GM12878 (cell line): ENCODE measurements around the gene TRUB2.

Experiments used
- BCL11A ChIP-seq: IDR thresholded peaks from 2 replicates; pipeline ENCODE4 v1.6.1; 2011; ENCODE audit warnings: low read depth, low read length
- BRCA1 ChIP-seq: IDR thresholded peaks from 2 replicates; pipeline ENCODE4 v1.6.1; 2011; ENCODE audit warnings: low read depth, low read length, improper control_type of control experiment
- CBFB ChIP-seq: IDR thresholded peaks from 2 replicates; pipeline ENCODE4 v1.6.1; 2016; ENCODE audit warnings: antibody characterized with exemption, low read depth
- CBX5 ChIP-seq: sonication (generic); IDR thresholded peaks from 2 replicates; pipeline ENCODE4 v1.6.1; 2016; ENCODE audit warnings: low read depth, moderate library complexity, mild to moderate bottlenecking, inconsistent platforms
- CREM ChIP-seq: IDR thresholded peaks from 2 replicates; pipeline ENCODE4 v1.6.1; 2014; ENCODE audit warnings: antibody characterized with exemption, low read depth
- CTCF ChIP-seq, 3 experiments: IDR thresholded peaks in 2 of 3; conservative IDR thresholded peaks in 1 of 3; 2 replicates each; pipeline ENCODE4 v1.5.1; 2011; ENCODE audit warnings: low read depth in 3 of 3, low read length in 3 of 3, mild to moderate bottlenecking in 3 of 3, control low read depth in 2 of 3, moderate library complexity in 2 of 3, inconsistent platforms in 1 of 3, mixed read lengths in 1 of 3; ENCODE audit not compliant: control insufficient read depth in 2 of 3, insufficient read depth in 1 of 3; ENCODE audit errors: extremely low read depth in 1 of 3
- EP300 ChIP-seq, 2 experiments: fragments of 150-350 bp in 1 of 2; IDR thresholded peaks; 2 replicates each; pipeline ENCODE4 v1.6.1; 2011 to 2012; ENCODE audit warnings: low read depth in 2 of 2, low read length in 2 of 2, borderline replicate concordance in 1 of 2, improper control_type of control experiment in 1 of 2, inconsistent platforms in 1 of 2; ENCODE audit not compliant: control insufficient read depth in 1 of 2
- EZH2 ChIP-seq: IDR thresholded peaks from 2 replicates; pipeline ENCODE4 v1.6.1; 2012; ENCODE audit warnings: low read depth, mild to moderate bottlenecking, control low read depth, inconsistent platforms, low read length, borderline replicate concordance; ENCODE audit not compliant: control insufficient read depth
- IRF3 ChIP-seq: fragments of 450-650 bp; IDR thresholded peaks from 2 replicates; pipeline ENCODE4 v1.6.1; 2014; ENCODE audit warnings: mild to moderate bottlenecking
- POLR2A ChIP-seq: IDR thresholded peaks from 2 replicates; pipeline ENCODE4 v1.6.1; 2011; ENCODE audit warnings: low read depth, mild to moderate bottlenecking, low read length
- SP1 ChIP-seq: IDR thresholded peaks from one replicate; pipeline ENCODE4 v1.6.1; 2011; ENCODE audit warnings: low read depth, low read length
- SRF ChIP-seq, 2 experiments: IDR thresholded peaks; 2 replicates each; pipeline ENCODE4 v1.6.1; 2011; ENCODE audit warnings: low read depth in 2 of 2, low read length in 2 of 2, mild to moderate bottlenecking in 1 of 2, moderate library complexity in 1 of 2
- ZNF274 ChIP-seq: IDR thresholded peaks from one replicate; pipeline ENCODE4 v1.8.0; 2011; ENCODE audit not compliant: insufficient read length, insufficient read depth
- TF ChIP-seq, protein P1 (sequence below): fragments of 450-650 bp; formaldehyde crosslinking; IDR thresholded peaks from 2 replicates; pipeline ENCODE4 v1.5.0; 2022; ENCODE audit warnings: mild to moderate bottlenecking, missing genetic modification characterization

- TF ChIP-seq BCL11A: no peak
- TF ChIP-seq, protein P1, sequence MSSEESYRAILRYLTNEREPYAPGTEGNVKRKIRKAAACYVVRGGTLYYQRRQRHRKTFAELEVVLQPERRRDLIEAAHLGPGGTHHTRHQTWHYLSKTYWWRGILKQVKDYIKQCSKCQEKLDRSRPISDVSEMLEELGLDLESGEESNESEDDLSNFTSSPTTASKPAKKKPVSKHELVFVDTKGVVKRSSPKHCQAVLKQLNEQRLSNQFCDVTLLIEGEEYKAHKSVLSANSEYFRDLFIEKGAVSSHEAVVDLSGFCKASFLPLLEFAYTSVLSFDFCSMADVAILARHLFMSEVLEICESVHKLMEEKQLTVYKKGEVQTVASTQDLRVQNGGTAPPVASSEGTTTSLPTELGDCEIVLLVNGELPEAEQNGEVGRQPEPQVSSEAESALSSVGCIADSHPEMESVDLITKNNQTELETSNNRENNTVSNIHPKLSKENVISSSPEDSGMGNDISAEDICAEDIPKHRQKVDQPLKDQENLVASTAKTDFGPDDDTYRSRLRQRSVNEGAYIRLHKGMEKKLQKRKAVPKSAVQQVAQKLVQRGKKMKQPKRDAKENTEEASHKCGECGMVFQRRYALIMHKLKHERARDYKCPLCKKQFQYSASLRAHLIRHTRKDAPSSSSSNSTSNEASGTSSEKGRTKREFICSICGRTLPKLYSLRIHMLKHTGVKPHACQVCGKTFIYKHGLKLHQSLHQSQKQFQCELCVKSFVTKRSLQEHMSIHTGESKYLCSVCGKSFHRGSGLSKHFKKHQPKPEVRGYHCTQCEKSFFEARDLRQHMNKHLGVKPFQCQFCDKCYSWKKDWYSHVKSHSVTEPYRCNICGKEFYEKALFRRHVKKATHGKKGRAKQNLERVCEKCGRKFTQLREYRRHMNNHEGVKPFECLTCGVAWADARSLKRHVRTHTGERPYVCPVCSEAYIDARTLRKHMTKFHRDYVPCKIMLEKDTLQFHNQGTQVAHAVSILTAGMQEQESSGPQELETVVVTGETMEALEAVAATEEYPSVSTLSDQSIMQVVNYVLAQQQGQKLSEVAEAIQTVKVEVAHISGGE (CRISPR knock-in tag): no peak
- no peak for TF ChIP-seq EZH2
- TF ChIP-seq BRCA1: no peak
- no peak for TF ChIP-seq CTCF (IDR thresholded peaks at IDR 0.05 in 2 of 3, conservative IDR thresholded peaks at IDR 0.05 in 1 of 3; ENCODE audit: control insufficient read depth in 2 of 3, extremely low read depth in 1 of 3, insufficient read depth in 1 of 3, low read depth in 3 of 3, low read length in 3 of 3)
- TF ChIP-seq ZNF274: no peak
- TF ChIP-seq POLR2A: no peak
- no peak for TF ChIP-seq SRF (IDR thresholded peaks at IDR 0.05; ENCODE audit: low read depth in 2 of 2, low read length in 2 of 2)
- TF ChIP-seq CREM: no peak
- no peak for TF ChIP-seq EP300 (IDR thresholded peaks at IDR 0.05; ENCODE audit: borderline replicate concordance in 1 of 2, control insufficient read depth in 1 of 2, low read depth in 2 of 2, low read length in 2 of 2)
- no peak for TF ChIP-seq IRF3
- TF ChIP-seq CBX5: no peak
- TF ChIP-seq SP1: no peak
- no peak for TF ChIP-seq CBFB
Observed at GRCh38 chr9:128296340-128297220, 25.7 kb downstream of the TRUB2 start.
